H1 (cell line): ENCODE results near the gene THOC7. TPM values are rescaled to one million over a fixed set of nuclear protein-coding genes. Genes with fewer than 3 reads are reported as not detected.

Experiments used
- CEBPB ChIP-seq: IDR thresholded peaks from 2 replicates; pipeline ENCODE4 v1.6.1; 2012; ENCODE audit warnings: low read depth, low read length
- GTF2F1 ChIP-seq: IDR thresholded peaks from 2 replicates; pipeline ENCODE4 v1.6.1; 2012; ENCODE audit warnings: low read depth, low read length, improper control_type of control experiment, borderline replicate concordance
- TEAD4 ChIP-seq: IDR thresholded peaks from 2 replicates; pipeline ENCODE4 v1.6.1; 2012; ENCODE audit warnings: low read depth, low read length, inconsistent platforms, mixed read lengths
- YY1 ChIP-seq: IDR thresholded peaks from 2 replicates; pipeline ENCODE4 v1.6.1; 2011; ENCODE audit warnings: low read depth, mild to moderate bottlenecking, low read length
- polyA plus RNA-seq, 7 experiments: library from polyadenylated mRNA; depleted of rRNA in 3 of 7; stranded (reverse) in 5 of 7; unstranded in 2 of 7; fragments of >200 nt in 5 of 7; fragments of 200-250 nt in 2 of 7; gene quantifications; 1 replicate in 5 of 7; 2 replicates in 1 of 7; 4 replicates in 1 of 7; pipeline versions ENCODE4 v1.2.1 to v1.2.3, GENCODE V29; 2011 to 2013; ENCODE audit warnings: missing spikeins in 2 of 7, mixed read lengths in 2 of 7
- total RNA-seq: library from RNA; stranded (reverse); fragmentation: NEBNext Ultra II Directional; extraction: Animal tissue kit (Norgen Biotek cat#: 25700); gene quantifications from 2 replicates; pipeline ENCODE4 v1.2.1, GENCODE V29; 2021

THOC7 gene
- total and polyA plus RNA-seq, 2 of the 8 experiments (the other 6 are each of a cell fraction or from before 2014, with no cell fraction given), result 18.7 to 74.0 TPM

- TF ChIP-seq YY1 (no peak), GTF2F1 (no peak), TEAD4 (no peak), CEBPB (no peak)
These were observed 8.7 kb upstream of the THOC7 start (continued) for GRCh38 chr3:63872135-63872924.
